Omental fat pad (tissue), 4 donors: ENCODE data around the gene RBM5. TPM values are rescaled to one million over a fixed set of nuclear protein-coding genes. Genes with fewer than 3 reads are reported as not detected.

Experiments
- ATAC-seq: fragments of 150-250 bp; one replicate; pipeline ENCODE4 v1.9.1; 2016; ENCODE audit warnings: mild to moderate bottlenecking, moderate library complexity; ENCODE audit not compliant: low FRiP score
- DNase-seq: peaks from one replicate; pipeline ENCODE4 v3.0.0-alpha.2; 2019; ENCODE audit warnings: low spot score
- CTCF ChIP-seq, 3 donors: fragments of 450-650 bp; IDR thresholded peaks; one replicate each; pipeline ENCODE4 v1.5.1; 2016 to 2017; ENCODE audit warnings: antibody characterized with exemption in 3 of 3, mild to moderate bottlenecking in 3 of 3, moderate library complexity in 2 of 3
- total RNA-seq, 4 donors: library from RNA; depleted of rRNA; stranded (reverse); fragments of >200 nt; gene quantifications; one replicate each; pipeline ENCODE4 v1.1.0, GENCODE V29; 2016

Gene RBM5
- total RNA-seq, 4 donors from 2014 or later, result 143 to 308 (median 190) TPM

- ATAC-seq, result no peak
- DNase-seq, result no peak
- no peak for TF ChIP-seq CTCF (IDR thresholded peaks at IDR 0.05)
Measured at GRCh38 chr3:50133283-50133615, 44.5 kb downstream of the RBM5 start.

GRCh38 chr3:50134367-50134766, 45.6 kb downstream of the RBM5 start:
- DNase-seq, result no peak
- no peak for ATAC-seq
- TF ChIP-seq CTCF (IDR thresholded peaks at IDR 0.05), result no peak

DNA sequence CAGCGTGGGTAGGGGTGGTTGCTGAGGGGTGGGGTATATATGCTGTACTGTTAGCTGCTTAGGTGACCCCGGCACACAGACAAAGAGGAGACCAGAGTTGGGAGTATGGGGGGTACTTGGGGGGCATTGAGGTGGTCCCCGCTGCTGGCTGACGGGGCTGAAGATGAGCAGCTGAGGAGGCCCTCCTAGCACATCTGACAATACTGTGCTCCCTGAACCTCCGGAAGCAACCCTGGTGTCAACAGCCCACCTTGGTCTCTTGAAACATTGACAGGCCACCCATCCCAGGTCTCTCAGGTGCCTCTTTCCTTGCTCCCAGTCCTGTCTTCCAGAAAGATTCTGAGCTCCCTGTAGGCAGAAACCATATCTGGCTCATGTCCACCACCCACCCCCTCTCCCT, 47.2 kb downstream of the RBM5 start:
- TF ChIP-seq CTCF (IDR thresholded peaks at IDR 0.05), result no peak
- DNase-seq (no peak), ATAC-seq (no peak)

- no peak for ATAC-seq
- TF ChIP-seq CTCF (IDR thresholded peaks at IDR 0.05), result no peak
- DNase-seq, result no peak
Measured at GRCh38 chr3:50136714-50137405, 48.1 kb downstream of the RBM5 start.

DNA sequence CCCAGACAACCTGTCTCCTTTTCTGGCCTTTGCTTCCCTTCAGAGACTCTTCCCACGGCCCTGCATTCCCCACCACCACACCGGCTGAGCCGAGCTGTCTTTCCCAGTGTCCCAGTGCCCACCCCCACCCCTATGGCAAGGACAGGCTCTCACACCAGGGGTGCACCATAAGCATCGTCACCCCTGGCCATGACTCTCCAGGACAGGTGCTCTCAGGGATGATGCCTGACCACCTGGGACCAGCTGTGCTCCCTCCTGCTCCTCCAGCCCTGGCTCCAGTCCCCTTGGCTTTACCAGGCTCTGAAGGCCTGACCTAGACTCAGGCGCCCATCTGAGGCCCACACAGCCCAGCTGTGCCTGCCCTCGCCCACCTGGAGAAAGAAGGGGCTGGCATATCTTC, 48.8 kb downstream of the RBM5 start:
- no peak for TF ChIP-seq CTCF (IDR thresholded peaks at IDR 0.05)
- DNase-seq (no peak), ATAC-seq (no peak)

- TF ChIP-seq CTCF (IDR thresholded peaks at IDR 0.05), result no peak
- DNase-seq, result no peak
- no peak for ATAC-seq
Measured at GRCh38 chr3:50138266-50139200, 49.8 kb downstream of the RBM5 start.
